Measurements from ENCODE around the gene DICER1. TPM values are rescaled to one million over a fixed set of nuclear protein-coding genes. Genes with fewer than 3 reads are reported as not detected.

DICER1 gene
- total RNA-seq, 2 experiments from 2014 or later = 62.7 to 65.5 TPM

GRCh38 chr14:95096476-95096875 is 60.9 kb downstream of the DICER1 start:
- H3K4me3 Mint-ChIP-seq = no peak overlapping the region
- no peaks in the 10 kb centered on the region for H3K27me3 Mint-ChIP-seq
- no peaks in the 10 kb centered on the region for H3K9me3 Mint-ChIP-seq
- no peak overlapping the region for H3K27ac Mint-ChIP-seq
- H3K4me1 Mint-ChIP-seq = peaks cover 11% of the 10 kb centered on the region
- DNase-seq (no peak), ATAC-seq (ENCODE audit: low read depth) (no peak)
- POLR2A ChIA-PET = no interaction called here
- H3K36me3 Mint-ChIP-seq = peaks cover 9% of the 10 kb centered on the region

GRCh38 chr14:95095996-95096395 is 61.3 kb downstream of the DICER1 start:
- Mint-ChIP-seq H3K27ac (no peak overlapping the region), H3K4me1 (peaks cover 11% of the 10 kb centered on the region), H3K27me3 (no peaks in the 10 kb centered on the region), H3K36me3 (peaks cover 7% of the 10 kb centered on the region), H3K4me3 (no peak overlapping the region), H3K9me3 (no peaks in the 10 kb centered on the region)
- ATAC-seq (ENCODE audit: low read depth) = no peak
- no peak for DNase-seq
- POLR2A ChIA-PET = no interaction called here

- DNase-seq (no peak), ATAC-seq (ENCODE audit: low read depth) (no peak)
- POLR2A ChIA-PET = no interaction called here
- Mint-ChIP-seq H3K4me3 (no peak overlapping the region), H3K36me3 (peaks cover 9% of the 10 kb centered on the region), H3K27ac (no peak overlapping the region), H3K9me3 (no peaks in the 10 kb centered on the region), H3K4me1 (peaks cover 2% of the 10 kb centered on the region), H3K27me3 (no peaks in the 10 kb centered on the region)
These were observed 64.6 kb downstream of the DICER1 start for GRCh38 chr14:95092723-95093122.

- H3K9me3 Mint-ChIP-seq = no peaks in the 10 kb centered on the region
- peaks cover 2% of the 10 kb centered on the region for H3K4me1 Mint-ChIP-seq
- no peak for DNase-seq
- POLR2A ChIA-PET = no interaction called here
- H3K27me3 Mint-ChIP-seq = no peaks in the 10 kb centered on the region
- H3K4me3 Mint-ChIP-seq = no peak overlapping the region
- H3K27ac Mint-ChIP-seq = no peak overlapping the region
- peaks cover 9% of the 10 kb centered on the region for H3K36me3 Mint-ChIP-seq
- no peak for ATAC-seq (ENCODE audit: low read depth)
These were observed 65.7 kb downstream of the DICER1 start for GRCh38 chr14:95091581-95091980.

GRCh38 chr14:95088665-95089064 is 68.7 kb downstream of the DICER1 start:
- Mint-ChIP-seq H3K36me3 (peaks cover 19% of the 10 kb centered on the region), H3K4me3 (no peak overlapping the region), H3K27me3 (no peaks in the 10 kb centered on the region), H3K27ac (no peak overlapping the region), H3K9me3 (no peaks in the 10 kb centered on the region), H3K4me1 (no peaks in the 10 kb centered on the region)
- ATAC-seq (ENCODE audit: low read depth) (no peak), DNase-seq (no peak)
- POLR2A ChIA-PET = no interaction called here

- no peak overlapping the region for H3K27ac Mint-ChIP-seq
- H3K4me3 Mint-ChIP-seq = no peak overlapping the region
- H3K9me3 Mint-ChIP-seq = no peaks in the 10 kb centered on the region
- POLR2A ChIA-PET = no interaction called here
- H3K4me1 Mint-ChIP-seq = no peaks in the 10 kb centered on the region
- peaks cover 21% of the 10 kb centered on the region for H3K36me3 Mint-ChIP-seq
- no peaks in the 10 kb centered on the region for H3K27me3 Mint-ChIP-seq
- no peak for ATAC-seq (ENCODE audit: low read depth)
- DNase-seq = no peak
These were observed 69.7 kb downstream of the DICER1 start for GRCh38 chr14:95087619-95088018.

GRCh38 chr14:95085321-95085720 is 72.0 kb downstream of the DICER1 start:
- H3K36me3 Mint-ChIP-seq = peaks cover 25% of the 10 kb centered on the region
- POLR2A ChIA-PET = no interaction called here
- DNase-seq (no peak), ATAC-seq (ENCODE audit: low read depth) (no peak)
- H3K9me3 Mint-ChIP-seq = no peaks in the 10 kb centered on the region
- H3K4me1 Mint-ChIP-seq = no peaks in the 10 kb centered on the region
- H3K27ac Mint-ChIP-seq = no peak overlapping the region
- no peaks in the 10 kb centered on the region for H3K27me3 Mint-ChIP-seq
- no peak overlapping the region for H3K4me3 Mint-ChIP-seq

GRCh38 chr14:95078867-95079266 is 78.5 kb downstream of the DICER1 start:
- Mint-ChIP-seq H3K27ac (no peak overlapping the region), H3K36me3 (peaks cover 8% of the 10 kb centered on the region), H3K4me3 (no peak overlapping the region), H3K4me1 (no peaks in the 10 kb centered on the region), H3K9me3 (peaks cover 5% of the 10 kb centered on the region), H3K27me3 (peaks cover 9% of the 10 kb centered on the region)
- ATAC-seq (ENCODE audit: low read depth) (no peak), DNase-seq (no peak)
- POLR2A ChIA-PET = no interaction called here

GRCh38 chr14:95077345-95077744 is 80.0 kb downstream of the DICER1 start:
- H3K4me3 Mint-ChIP-seq = no peak overlapping the region
- H3K27me3 Mint-ChIP-seq = peaks cover 9% of the 10 kb centered on the region
- no peak for DNase-seq
- no peak for ATAC-seq (ENCODE audit: low read depth)
- H3K4me1 Mint-ChIP-seq = no peaks in the 10 kb centered on the region
- peaks cover 2% of the 10 kb centered on the region for H3K36me3 Mint-ChIP-seq
- H3K27ac Mint-ChIP-seq = no peak overlapping the region
- POLR2A ChIA-PET = no interaction called here
- peaks cover 5% of the 10 kb centered on the region for H3K9me3 Mint-ChIP-seq

- no peaks in the 10 kb centered on the region for H3K36me3 Mint-ChIP-seq
- no peak for ATAC-seq (ENCODE audit: low read depth)
- POLR2A ChIA-PET = no interaction called here
- DNase-seq = no peak
- no peak overlapping the region for H3K4me3 Mint-ChIP-seq
- no peaks in the 10 kb centered on the region for H3K4me1 Mint-ChIP-seq
- H3K9me3 Mint-ChIP-seq = peaks cover 5% of the 10 kb centered on the region
- peaks cover 9% of the 10 kb centered on the region for H3K27me3 Mint-ChIP-seq
- H3K27ac Mint-ChIP-seq = no peak overlapping the region
These were observed 81.5 kb downstream of the DICER1 start for GRCh38 chr14:95075789-95076188.

- no peak for ATAC-seq (ENCODE audit: low read depth)
These were observed 83.4 kb downstream of the DICER1 start for GRCh38 chr14:95073947-95074346.

GRCh38 chr14:95072310-95072905 is 84.9 kb downstream of the DICER1 start:
- ATAC-seq (ENCODE audit: low read depth) (no peak), DNase-seq (no peak)
- Mint-ChIP-seq H3K27me3 (peaks cover 6% of the 10 kb centered on the region), H3K4me3 (no peak overlapping the region), H3K36me3 (no peaks in the 10 kb centered on the region), H3K4me1 (no peaks in the 10 kb centered on the region), H3K27ac (no peak overlapping the region), H3K9me3 (peaks cover 2% of the 10 kb centered on the region)
- POLR2A ChIA-PET = no interaction called here

More at GRCh38 chr14:95073947-95074346, 83.4 kb downstream of the DICER1 start:
- Mint-ChIP-seq H3K36me3 (no peaks in the 10 kb centered on the region), H3K4me1 (no peaks in the 10 kb centered on the region), H3K4me3 (no peak overlapping the region), H3K27ac (no peak overlapping the region), H3K9me3 (peaks cover 5% of the 10 kb centered on the region), H3K27me3 (peaks cover 9% of the 10 kb centered on the region)
- DNase-seq = no peak
- POLR2A ChIA-PET = no interaction called here

GRCh38 chr14:95071649-95072280 is 85.6 kb downstream of the DICER1 start:
- POLR2A ChIA-PET = no interaction called here
- DNase-seq (no peak), ATAC-seq (ENCODE audit: low read depth) (no peak)
- Mint-ChIP-seq H3K4me1 (no peaks in the 10 kb centered on the region), H3K9me3 (peaks cover 2% of the 10 kb centered on the region), H3K36me3 (no peaks in the 10 kb centered on the region), H3K27ac (no peak overlapping the region), H3K4me3 (no peak overlapping the region), H3K27me3 (peaks cover 6% of the 10 kb centered on the region)

GRCh38 chr14:95070748-95071435 is 86.4 kb downstream of the DICER1 start:
- POLR2A ChIA-PET = no interaction called here
- no peaks in the 10 kb centered on the region for H3K36me3 Mint-ChIP-seq
- no peaks in the 10 kb centered on the region for H3K9me3 Mint-ChIP-seq
- H3K4me3 Mint-ChIP-seq = no peak overlapping the region
- ATAC-seq (ENCODE audit: low read depth) = no peak
- no peak for DNase-seq
- H3K27ac Mint-ChIP-seq = no peak overlapping the region
- H3K27me3 Mint-ChIP-seq = no peaks in the 10 kb centered on the region
- H3K4me1 Mint-ChIP-seq = no peaks in the 10 kb centered on the region
